RKO (cell line): Measurements from ENCODE around the gene ANKDD1B.

Experiments
- DNase-seq: peaks from one replicate; pipeline ENCODE4 v3.0.0-alpha.2; 2016; ENCODE audit warnings: low spot score

Gene ANKDD1B

GRCh38 chr5:75707911-75708509 lies 96.8 kb downstream of the ANKDD1B start:
- peak; percentile 30 for DNase-seq

GRCh38 chr5:75710637-75711036 lies 99.4 kb downstream of the ANKDD1B start:
- DNase-seq: no peak

- no peak for DNase-seq
Measured at GRCh38 chr5:75711151-75711550, 99.9 kb downstream of the ANKDD1B start.

- no peak for DNase-seq
Measured at GRCh38 chr5:75712091-75712490, 100.8 kb downstream of the ANKDD1B start.

GRCh38 chr5:75716715-75717081 lies 105.4 kb downstream of the ANKDD1B start:
- DNase-seq: no peak

- DNase-seq: peak; percentile 97
Measured at GRCh38 chr5:75717082-75717922, 106.0 kb downstream of the ANKDD1B start, which contains the start of gene POC5. Gene POC5 (minus strand): TSS chr5:75717437. CDS start chr5:75712937, 4,500 bp downstream.

GRCh38 chr5:75720882-75721281 lies 109.6 kb downstream of the ANKDD1B start:
- no peak for DNase-seq
